ENCODE results near the gene RINL.
"Not testable (repeated sequence)": the region's sequence is repeated elsewhere in the genome, so short reads cannot be mapped to it uniquely, and the experiment has no call there.

The RINL gene

DNA sequence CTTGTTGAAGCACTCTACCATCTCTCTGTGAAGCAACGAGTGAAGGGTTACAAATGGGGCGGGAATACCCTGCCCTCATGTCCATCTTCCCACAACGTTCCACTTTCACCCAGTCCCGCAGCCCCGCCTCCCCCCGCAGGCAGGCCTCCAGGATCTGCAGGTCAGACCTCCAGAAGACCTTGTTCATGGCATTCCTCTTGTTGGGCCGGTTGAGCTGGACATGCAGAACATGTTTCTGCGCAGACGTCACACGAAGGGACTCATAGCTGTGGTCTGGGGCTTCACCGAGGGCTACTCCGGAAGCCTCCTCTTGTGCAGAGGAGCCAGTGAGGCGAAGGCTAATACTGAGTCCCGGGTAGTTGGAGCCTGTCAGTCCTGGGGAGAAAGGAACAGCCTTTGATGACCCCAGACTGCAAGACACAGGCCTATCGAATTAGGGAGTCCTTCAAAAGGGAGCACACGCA, 46.9 kb downstream of the RINL start:
- no peak for DNase-seq

- DNase-seq: no peak
Measured at GRCh38 chr19:38830039-38830733, 47.9 kb downstream of the RINL start.

DNA sequence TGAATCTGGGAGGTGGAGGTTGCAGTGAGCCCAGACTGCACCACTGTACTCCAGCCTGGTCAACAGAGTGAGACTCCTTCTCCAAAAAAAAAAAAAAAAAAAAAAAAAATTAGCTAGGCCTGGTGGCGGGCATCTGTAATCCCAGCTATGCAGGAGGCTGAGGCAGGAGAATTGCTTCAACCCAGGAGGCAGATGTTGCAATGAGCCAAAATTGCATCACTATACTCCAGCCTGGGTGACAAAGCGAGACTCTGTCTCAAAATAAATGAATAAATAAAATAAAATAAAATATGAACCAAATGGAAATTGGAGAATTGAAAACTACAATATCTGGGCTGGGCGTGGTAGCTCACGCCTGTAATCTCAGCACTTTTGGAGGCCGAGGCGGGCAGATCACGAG, 48.9 kb downstream of the RINL start:
- not testable (repeated sequence) for DNase-seq

- no peak for DNase-seq
Measured at GRCh38 chr19:38826856-38827551, 51.1 kb downstream of the RINL start.

GRCh38 chr19:38825936-38826335, 52.1 kb downstream of the RINL start:
- not testable (repeated sequence) for DNase-seq

DNA sequence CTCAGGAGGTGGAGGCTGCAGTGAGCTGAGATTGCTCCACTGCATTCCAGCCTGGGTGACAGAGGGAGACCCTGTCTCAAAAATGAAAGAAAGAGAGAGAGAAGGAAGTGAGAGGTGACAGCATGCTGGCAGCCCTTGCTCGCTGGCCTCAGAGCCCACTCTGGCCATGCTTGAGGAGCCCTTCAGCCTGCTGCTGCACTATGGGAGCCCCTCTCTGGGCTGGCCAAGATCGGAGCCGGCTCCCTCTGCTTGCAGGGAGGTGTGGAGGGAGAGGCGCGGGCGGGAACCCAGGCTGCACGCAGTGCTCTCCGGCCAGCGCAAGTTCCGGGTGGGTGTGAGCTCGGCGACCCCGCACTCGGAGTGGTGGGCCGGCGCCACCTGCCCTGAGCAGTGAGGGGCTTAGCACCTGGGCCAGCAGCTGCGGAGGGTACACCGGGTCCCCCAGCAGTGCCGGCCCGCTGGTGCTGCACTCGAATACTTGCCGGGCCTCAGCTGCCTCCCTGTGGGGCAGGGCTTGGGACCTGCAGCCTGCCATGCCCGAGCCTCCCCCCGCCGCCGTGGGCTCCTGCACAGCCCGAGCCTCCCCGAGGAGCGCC, 56.7 kb downstream of the RINL start:
- not testable (repeated sequence) for DNase-seq

- DNase-seq: no peak
Measured at GRCh38 chr19:38819231-38819920, 58.7 kb downstream of the RINL start.
